MM.1S (cell line): Measurements from ENCODE around the gene NTN1.

Experiments
- DNase-seq: peaks from one replicate; pipeline ENCODE4 v3.0.0-alpha.2; 2015
- H2AFZ ChIP-seq: fragments of 300-600 bp; sonication (generic); 2 replicates; pipeline ENCODE4 v1.6.0; 2016; ENCODE audit warnings: antibody characterized with exemption, low read length
- H3F3A ChIP-seq: fragments of 300-600 bp; sonication (generic); 2 replicates; pipeline ENCODE4 v1.6.1; 2016; ENCODE audit warnings: mild to moderate bottlenecking, antibody characterized with exemption, low read length, moderate library complexity, mixed read lengths; ENCODE audit not compliant: insufficient read depth
- H3K27ac ChIP-seq: fragments of 300-600 bp; sonication (generic); 2 replicates; pipeline ENCODE4 v1.5.1; 2016; ENCODE audit warnings: mild to moderate bottlenecking, low read length
- H3K27me3 ChIP-seq: fragments of 300-600 bp; sonication (generic); replicated peaks from 2 replicates; pipeline ENCODE4 v1.6.0; 2016; ENCODE audit warnings: low read length; ENCODE audit not compliant: insufficient read depth
- H3K36me3 ChIP-seq: fragments of 300-600 bp; sonication (generic); replicated peaks from 2 replicates; pipeline ENCODE4 v1.6.1; 2016; ENCODE audit warnings: mild to moderate bottlenecking, low read length, mixed read lengths; ENCODE audit not compliant: insufficient read depth
- H3K4me1 ChIP-seq: fragments of 300-600 bp; sonication (generic); 2 replicates; pipeline ENCODE4 v1.6.1; 2016; ENCODE audit warnings: low read length, mixed read lengths
- H3K4me2 ChIP-seq: fragments of 300-600 bp; sonication (generic); 2 replicates; pipeline ENCODE4 v1.6.0; 2016; ENCODE audit warnings: low read depth, low read length
- H3K4me3 ChIP-seq: fragments of 300-600 bp; sonication (generic); 2 replicates; pipeline ENCODE4 v1.5.1; 2016; ENCODE audit warnings: low read length, mixed read lengths
- H3K79me2 ChIP-seq: fragments of 300-600 bp; sonication (generic); 2 replicates; pipeline ENCODE4 v1.6.1; 2016; ENCODE audit warnings: mixed run types, low read length, mixed read lengths
- H3K9ac ChIP-seq: fragments of 300-600 bp; sonication (generic); 2 replicates; pipeline ENCODE4 v1.6.1; 2016; ENCODE audit warnings: low read length, mixed read lengths
- H3K9me2 ChIP-seq: fragments of 300-600 bp; sonication (generic); replicated peaks from 2 replicates; pipeline ENCODE4 v1.6.1; 2016; ENCODE audit warnings: mild to moderate bottlenecking, low read length, mixed read lengths; ENCODE audit not compliant: insufficient read depth
- H3K9me3 ChIP-seq: fragments of 300-600 bp; sonication (generic); replicated peaks from 2 replicates; pipeline ENCODE4 v1.6.1; 2016; ENCODE audit warnings: mild to moderate bottlenecking, low read length, mixed read lengths; ENCODE audit not compliant: insufficient read depth
- H4K20me1 ChIP-seq: fragments of 300-600 bp; sonication (generic); 2 replicates; pipeline ENCODE4 v1.6.1; 2016; ENCODE audit warnings: mild to moderate bottlenecking, low read length, moderate library complexity, mixed read lengths; ENCODE audit not compliant: insufficient read depth
- EZH2 ChIP-seq: fragments of 300-600 bp; sonication (generic); optimal IDR thresholded peaks from 2 replicates; pipeline ENCODE3; 2017; ENCODE audit warnings: low read depth, mild to moderate bottlenecking, antibody characterized with exemption, low read length, mixed read lengths
- EZH2phosphoT487 ChIP-seq: fragments of 300-600 bp; sonication (generic); IDR thresholded peaks from 2 replicates; pipeline ENCODE4 v1.6.1; 2018; ENCODE audit warnings: antibody characterized with exemption, low read length
- TF ChIP-seq, protein P1 (sequence below): fragments of 300-600 bp; sonication (generic); IDR thresholded peaks from 2 replicates; pipeline ENCODE4 v1.5.1; 2016; ENCODE audit warnings: antibody characterized with exemption, low read length, mixed read lengths

NTN1 gene

DNA sequence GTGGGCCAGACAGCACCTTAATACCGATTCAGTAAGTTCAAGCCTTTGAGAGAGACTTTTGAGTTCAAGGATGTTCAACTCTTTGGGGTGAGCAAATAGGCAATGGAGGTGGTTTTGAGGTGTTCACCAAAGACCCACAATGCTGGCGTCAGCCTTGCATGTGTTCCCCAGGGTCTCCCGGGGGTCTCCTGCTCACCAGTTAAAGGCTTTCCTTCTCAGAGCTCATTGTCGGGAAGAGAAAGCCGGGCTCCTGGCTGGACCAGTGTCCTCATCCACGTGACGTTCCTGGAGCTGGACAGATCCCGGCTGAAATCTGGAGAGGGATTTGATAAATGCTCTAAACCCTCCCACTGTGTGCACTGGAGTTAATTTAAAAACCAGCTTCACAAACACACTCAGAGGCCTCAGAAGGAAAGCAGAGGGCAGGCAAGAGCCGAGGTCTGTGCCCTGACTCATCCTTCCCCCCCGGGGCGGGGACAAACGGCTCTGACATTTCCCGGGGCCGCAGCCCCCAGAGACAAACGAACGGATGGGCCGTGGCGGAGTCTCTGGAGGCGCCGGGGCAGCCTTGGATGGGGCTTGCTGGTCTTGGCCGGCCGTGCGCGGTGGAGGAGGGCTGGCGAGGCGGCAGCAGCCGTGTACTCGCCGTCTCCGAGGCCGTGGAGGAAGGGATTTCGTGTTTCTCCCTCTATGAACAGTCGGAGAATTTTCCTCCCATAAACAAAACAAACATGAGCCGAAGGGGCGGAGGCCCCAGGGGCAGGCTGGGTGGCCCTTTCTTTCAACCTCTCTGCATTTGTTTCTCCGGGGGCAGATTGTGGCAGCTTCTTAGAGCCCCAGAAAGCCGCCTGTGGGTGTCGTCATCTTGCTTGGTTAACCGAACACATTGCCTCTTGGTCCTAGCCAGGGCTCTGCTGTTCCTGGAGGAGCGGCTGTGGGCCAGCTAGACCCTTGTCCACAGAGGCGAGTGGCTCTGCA lies 94.2 kb downstream of the NTN1 start:
- H3K4me1 ChIP-seq, result no peaks in the 10 kb centered on the region
- TF ChIP-seq EZH2phosphoT487 (no peak), EZH2 (no peak)
- TF ChIP-seq, protein P1, sequence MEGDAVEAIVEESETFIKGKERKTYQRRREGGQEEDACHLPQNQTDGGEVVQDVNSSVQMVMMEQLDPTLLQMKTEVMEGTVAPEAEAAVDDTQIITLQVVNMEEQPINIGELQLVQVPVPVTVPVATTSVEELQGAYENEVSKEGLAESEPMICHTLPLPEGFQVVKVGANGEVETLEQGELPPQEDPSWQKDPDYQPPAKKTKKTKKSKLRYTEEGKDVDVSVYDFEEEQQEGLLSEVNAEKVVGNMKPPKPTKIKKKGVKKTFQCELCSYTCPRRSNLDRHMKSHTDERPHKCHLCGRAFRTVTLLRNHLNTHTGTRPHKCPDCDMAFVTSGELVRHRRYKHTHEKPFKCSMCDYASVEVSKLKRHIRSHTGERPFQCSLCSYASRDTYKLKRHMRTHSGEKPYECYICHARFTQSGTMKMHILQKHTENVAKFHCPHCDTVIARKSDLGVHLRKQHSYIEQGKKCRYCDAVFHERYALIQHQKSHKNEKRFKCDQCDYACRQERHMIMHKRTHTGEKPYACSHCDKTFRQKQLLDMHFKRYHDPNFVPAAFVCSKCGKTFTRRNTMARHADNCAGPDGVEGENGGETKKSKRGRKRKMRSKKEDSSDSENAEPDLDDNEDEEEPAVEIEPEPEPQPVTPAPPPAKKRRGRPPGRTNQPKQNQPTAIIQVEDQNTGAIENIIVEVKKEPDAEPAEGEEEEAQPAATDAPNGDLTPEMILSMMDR, result no peak
- H3K79me2 ChIP-seq, result no peaks in the 10 kb centered on the region
- H3K4me3 ChIP-seq, result no peak overlapping the region
- no peak overlapping the region for H2AFZ ChIP-seq
- no peak overlapping the region for H3K9ac ChIP-seq
- no peaks in the 10 kb centered on the region for H3K9me3 ChIP-seq
- peaks cover 49% of the 10 kb centered on the region for H3K27me3 ChIP-seq
- no peaks in the 10 kb centered on the region for H3F3A ChIP-seq
- DNase-seq, result no peak
- no peak overlapping the region for H3K4me2 ChIP-seq
- no peaks in the 10 kb centered on the region for H4K20me1 ChIP-seq
- no peak overlapping the region for H3K27ac ChIP-seq
- H3K36me3 ChIP-seq, result no peaks in the 10 kb centered on the region
- no peaks in the 10 kb centered on the region for H3K9me2 ChIP-seq

DNA sequence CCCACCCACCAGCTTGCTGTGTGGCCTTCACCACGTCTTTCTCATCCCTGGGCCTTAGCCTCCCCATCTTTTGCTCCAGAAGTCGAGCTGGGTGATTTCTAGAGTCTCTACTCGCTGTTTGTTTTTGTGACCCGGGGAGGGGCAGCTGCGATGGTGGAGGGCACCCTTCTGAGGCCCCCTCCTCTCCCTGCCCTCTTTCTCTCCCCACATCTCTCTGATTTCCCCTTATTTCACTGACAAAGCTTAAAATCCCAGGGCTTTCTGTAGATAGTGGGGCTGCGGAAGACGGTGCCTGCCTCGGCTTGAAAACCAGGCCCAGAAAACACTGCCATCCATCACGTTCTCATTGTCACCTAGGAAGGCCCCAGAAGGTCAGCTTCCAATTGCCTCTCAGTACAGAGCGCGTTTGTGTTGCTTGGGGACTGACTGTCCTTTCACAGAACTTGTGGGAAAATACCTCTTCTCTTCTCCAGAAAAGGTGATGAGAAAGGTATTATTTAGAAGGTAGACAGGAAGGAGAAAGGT lies 95.1 kb downstream of the NTN1 start:
- Histone ChIP-seq H3K27ac (no peak overlapping the region), H3K9me2 (no peaks in the 10 kb centered on the region), H4K20me1 (no peaks in the 10 kb centered on the region), H3F3A (no peaks in the 10 kb centered on the region), H3K9ac (no peak overlapping the region), H3K4me1 (no peaks in the 10 kb centered on the region), H3K36me3 (no peaks in the 10 kb centered on the region), H2AFZ (no peak overlapping the region), H3K4me3 (no peak overlapping the region), H3K79me2 (no peaks in the 10 kb centered on the region), H3K4me2 (no peak overlapping the region), H3K9me3 (no peaks in the 10 kb centered on the region), H3K27me3 (peaks cover 49% of the 10 kb centered on the region)
- TF ChIP-seq EZH2phosphoT487 (no peak), EZH2 (no peak)
- TF ChIP-seq, protein P1, result no peak
- no peak for DNase-seq

DNA sequence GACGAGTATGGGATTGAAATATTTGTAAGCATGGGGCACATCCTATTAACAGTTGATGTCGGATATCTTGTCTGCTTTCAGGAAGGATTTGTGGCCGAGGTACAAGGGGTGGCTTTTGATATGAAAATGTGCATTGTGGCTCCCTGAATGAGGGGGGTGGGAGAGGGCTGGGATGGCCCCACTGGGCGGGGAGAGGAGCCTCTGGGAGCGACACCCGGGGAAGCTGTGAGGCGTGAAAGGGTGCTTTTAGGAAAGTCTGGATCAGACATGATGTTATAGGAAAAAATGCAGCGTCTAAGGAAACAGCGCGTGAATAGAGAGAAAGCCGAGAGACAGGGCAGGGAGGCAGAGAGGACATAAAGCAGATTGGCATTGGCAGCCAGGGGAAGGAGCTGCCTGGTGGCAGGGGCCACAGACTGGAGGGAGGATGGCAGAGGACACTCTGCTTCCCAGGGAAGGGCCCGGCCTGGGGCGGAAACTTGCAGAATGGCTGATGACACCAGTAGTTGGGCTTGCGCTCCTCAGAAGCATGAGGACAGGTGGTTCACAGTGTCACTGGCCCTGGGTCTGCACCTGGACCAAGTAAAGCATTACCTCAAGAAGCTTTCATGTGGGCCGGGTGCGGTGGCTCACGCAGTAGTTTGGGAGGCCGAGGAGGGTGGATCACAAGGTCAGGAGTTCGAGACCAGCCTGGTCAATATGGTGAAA lies 95.7 kb downstream of the NTN1 start:
- Histone ChIP-seq H3K27me3 (peaks cover 42% of the 10 kb centered on the region), H3K9ac (no peak overlapping the region), H3F3A (no peaks in the 10 kb centered on the region), H3K4me1 (no peaks in the 10 kb centered on the region), H3K27ac (no peak overlapping the region), H3K9me3 (no peaks in the 10 kb centered on the region), H2AFZ (no peak overlapping the region), H3K4me2 (no peak overlapping the region), H3K79me2 (no peaks in the 10 kb centered on the region), H3K4me3 (no peak overlapping the region), H3K36me3 (no peaks in the 10 kb centered on the region), H4K20me1 (no peaks in the 10 kb centered on the region), H3K9me2 (no peaks in the 10 kb centered on the region)
- DNase-seq, result no peak
- TF ChIP-seq EZH2, result no peak
- TF ChIP-seq EZH2phosphoT487, result no peak
- TF ChIP-seq, protein P1, result no peak
